OCI-LY1 (cell line): ENCODE data around the gene PEX10.

Experiments used
- H2AFZ ChIP-seq: fragments of 200-600 bp; sonication (generic), shearing (Covaris generic); 2 replicates; pipeline ENCODE4 v1.6.0; 2014; ENCODE audit warnings: antibody characterized with exemption, mild to moderate bottlenecking, low read length
- H3F3A ChIP-seq: fragments of 200-600 bp; sonication (generic), shearing (Covaris generic); 2 replicates; pipeline ENCODE4 v1.6.0; 2014; ENCODE audit warnings: mild to moderate bottlenecking, antibody characterized with exemption, low read length, moderate library complexity; ENCODE audit not compliant: insufficient read depth
- H3K27ac ChIP-seq: fragments of 200-600 bp; sonication (generic); 2 replicates; pipeline ENCODE4 v1.5.1; 2014; ENCODE audit warnings: low read length, mixed run types, mild to moderate bottlenecking, low read depth; ENCODE audit not compliant: poor library complexity, severe bottlenecking
- H3K27me3 ChIP-seq: fragments of 200-600 bp; sonication (generic); 2 replicates; pipeline ENCODE4 v1.6.0; 2014; ENCODE audit warnings: antibody characterized with exemption, mild to moderate bottlenecking, low read length, moderate library complexity; ENCODE audit not compliant: insufficient read depth
- H3K36me3 ChIP-seq: fragments of 200-600 bp; sonication (generic); 2 replicates; pipeline ENCODE4 v1.6.1; 2014; ENCODE audit warnings: mild to moderate bottlenecking, antibody characterized with exemption, low read length, moderate library complexity, mixed read lengths; ENCODE audit not compliant: insufficient read depth
- H3K4me1 ChIP-seq: fragments of 200-600 bp; sonication (generic); 2 replicates; pipeline ENCODE4 v1.5.1; 2014; ENCODE audit warnings: mild to moderate bottlenecking, low read length, moderate library complexity; ENCODE audit not compliant: insufficient read depth, severe bottlenecking
- H3K4me2 ChIP-seq: fragments of 200-600 bp; sonication (generic), shearing (Covaris generic); 2 replicates; pipeline ENCODE4 v1.6.1; 2014; ENCODE audit warnings: low read length
- H3K4me3 ChIP-seq: fragments of 200-600 bp; sonication (generic); 2 replicates; pipeline ENCODE4 v1.5.1; 2014; ENCODE audit warnings: low read length, low read depth, mild to moderate bottlenecking, mixed read lengths; ENCODE audit not compliant: poor library complexity, severe bottlenecking
- H3K79me2 ChIP-seq: fragments of 200-600 bp; shearing (Covaris generic); 2 replicates; pipeline ENCODE4 v1.6.1; 2016; ENCODE audit warnings: mixed run types, low read length, mixed read lengths; ENCODE audit not compliant: insufficient read depth
- H3K9ac ChIP-seq: fragments of 200-600 bp; sonication (generic), shearing (Covaris generic); 2 replicates; pipeline ENCODE4 v1.6.1; 2014; ENCODE audit warnings: mild to moderate bottlenecking, low read length, mixed read lengths
- H3K9me2 ChIP-seq: fragments of 200-600 bp; sonication (generic), shearing (Covaris generic); 2 replicates; pipeline ENCODE4 v1.6.1; 2014; ENCODE audit warnings: low read depth, mild to moderate bottlenecking, low read length, mixed read lengths
- H3K9me3 ChIP-seq: fragments of 200-600 bp; shearing (Covaris generic); 2 replicates; pipeline ENCODE4 v1.6.1; 2014; ENCODE audit warnings: low read length, mixed read lengths
- H4K20me1 ChIP-seq: fragments of 200-600 bp; sonication (generic), shearing (Covaris generic); 2 replicates; pipeline ENCODE4 v1.6.0; 2016; ENCODE audit warnings: mild to moderate bottlenecking, low read length; ENCODE audit not compliant: insufficient read depth
- CTCF ChIP-seq: fragments of 200-600 bp; sonication (generic), shearing (Covaris generic); IDR thresholded peaks from 2 replicates; pipeline ENCODE4 v1.5.1; 2017; ENCODE audit warnings: mild to moderate bottlenecking, antibody characterized with exemption, low read length, moderate library complexity, mixed read lengths
- EZH2 ChIP-seq: fragments of 200-600 bp; sonication (generic), shearing (Covaris generic); IDR thresholded peaks from 2 replicates; pipeline ENCODE4 v1.8.0; 2017; ENCODE audit warnings: borderline replicate concordance, mixed run types, mild to moderate bottlenecking, antibody characterized with exemption, low read length, moderate library complexity, mixed read lengths

Gene PEX10

GRCh38 chr1:2358072-2358471 lies 54.3 kb downstream of the PEX10 start:
- Histone ChIP-seq H4K20me1 (no peaks in the 10 kb centered on the region), H3K4me3 (no peak overlapping the region), H3F3A (no peaks in the 10 kb centered on the region), H3K4me2 (no peak overlapping the region), H3K9me3 (no peaks in the 10 kb centered on the region), H3K79me2 (no peaks in the 10 kb centered on the region), H3K9ac (no peak overlapping the region), H3K9me2 (no peaks in the 10 kb centered on the region), H3K27ac (no peak overlapping the region), H2AFZ (no peak overlapping the region), H3K27me3 (peaks cover 3% of the 10 kb centered on the region), H3K36me3 (no peaks in the 10 kb centered on the region), H3K4me1 (no peaks in the 10 kb centered on the region)
- TF ChIP-seq EZH2 (no peak), CTCF (no peak)

DNA sequence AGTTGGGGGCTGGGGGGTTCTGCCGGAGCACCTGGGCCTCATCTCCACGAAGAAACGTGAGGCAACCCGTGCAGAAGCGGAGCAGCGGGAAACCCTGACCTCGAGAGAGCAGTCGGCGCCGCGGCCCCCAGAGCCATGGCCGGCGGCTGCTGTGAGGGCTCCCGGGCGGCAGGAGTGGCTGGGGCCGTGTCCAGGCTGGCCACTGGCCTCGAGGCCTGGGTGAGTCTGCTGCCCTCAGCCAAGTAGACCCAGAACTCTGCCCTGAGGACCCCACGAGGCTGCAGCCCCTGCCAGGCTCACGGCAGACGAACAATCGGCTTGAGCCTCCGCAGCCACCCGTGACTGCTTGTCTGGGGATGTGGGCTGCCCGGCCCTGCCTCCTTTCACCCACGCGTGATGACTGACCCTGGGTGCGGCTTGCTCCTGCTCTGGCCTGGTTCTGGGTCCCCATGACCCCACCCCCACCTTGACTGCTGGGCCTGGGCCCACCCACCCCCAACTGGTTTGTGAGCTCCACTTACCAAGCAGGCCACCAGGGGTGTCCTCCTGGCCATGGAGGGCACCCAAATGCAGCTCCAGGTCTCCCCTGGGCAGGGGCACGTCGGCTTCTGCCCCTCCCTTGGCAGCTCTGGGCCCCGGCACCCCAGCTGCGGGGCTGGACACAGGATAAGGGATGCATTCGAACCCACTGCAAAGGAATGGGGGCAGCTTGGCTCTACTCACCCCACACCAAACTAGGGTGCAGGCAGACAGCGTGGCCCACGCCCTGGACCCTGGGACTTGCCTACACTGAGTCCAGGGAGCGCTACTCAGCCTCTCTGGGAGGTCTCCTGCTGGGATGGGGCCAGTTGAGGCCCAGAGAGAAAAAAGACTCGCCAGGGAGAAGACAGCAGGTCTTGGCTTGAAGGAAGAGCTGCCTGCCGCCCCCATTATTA lies 55.2 kb downstream of the PEX10 start:
- H3K9me2 ChIP-seq: no peaks in the 10 kb centered on the region
- no peak overlapping the region for H3K4me2 ChIP-seq
- no peaks in the 10 kb centered on the region for H3K79me2 ChIP-seq
- H3K9ac ChIP-seq: no peak overlapping the region
- no peaks in the 10 kb centered on the region for H4K20me1 ChIP-seq
- no peaks in the 10 kb centered on the region for H3K36me3 ChIP-seq
- peaks cover 3% of the 10 kb centered on the region for H3K27me3 ChIP-seq
- no peaks in the 10 kb centered on the region for H3F3A ChIP-seq
- no peaks in the 10 kb centered on the region for H3K9me3 ChIP-seq
- H3K4me1 ChIP-seq: no peaks in the 10 kb centered on the region
- no peak overlapping the region for H3K4me3 ChIP-seq
- no peak overlapping the region for H2AFZ ChIP-seq
- no peak overlapping the region for H3K27ac ChIP-seq
- no peak for TF ChIP-seq EZH2
- TF ChIP-seq CTCF: no peak

DNA sequence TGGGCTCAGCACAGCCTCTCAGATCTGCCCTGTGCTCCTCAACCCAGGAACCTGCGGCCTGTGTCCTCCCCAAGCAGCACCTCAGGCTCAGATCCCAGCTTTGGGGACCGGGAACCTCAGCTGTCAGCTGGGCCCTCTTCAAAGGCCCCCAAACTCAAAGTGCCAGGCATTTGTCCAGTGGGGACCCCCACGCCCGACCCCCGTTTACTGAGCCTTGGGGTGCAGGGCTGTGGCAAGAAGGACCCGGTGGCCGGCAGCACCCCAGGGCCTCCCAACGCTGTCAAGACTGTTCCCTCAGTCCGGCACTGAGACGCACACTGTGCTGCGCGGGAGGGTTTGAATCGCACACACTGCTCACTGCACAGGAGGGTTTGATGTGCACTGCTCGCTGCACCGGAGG lies 56.0 kb downstream of the PEX10 start:
- Histone ChIP-seq H3K36me3 (no peaks in the 10 kb centered on the region), H2AFZ (no peak overlapping the region), H3K79me2 (no peaks in the 10 kb centered on the region), H3K27ac (no peak overlapping the region), H4K20me1 (no peaks in the 10 kb centered on the region), H3K27me3 (peaks cover 3% of the 10 kb centered on the region; the same call in 1 of the 2 replicates), H3F3A (no peaks in the 10 kb centered on the region), H3K9me2 (no peaks in the 10 kb centered on the region), H3K4me1 (no peaks in the 10 kb centered on the region), H3K4me3 (no peak overlapping the region), H3K9ac (no peak overlapping the region), H3K4me2 (no peak overlapping the region), H3K9me3 (no peaks in the 10 kb centered on the region)
- TF ChIP-seq CTCF: no peak
- no peak for TF ChIP-seq EZH2
